Measurements from ENCODE around the gene GOLGA6L9.
"Not testable (repeated sequence)": the region's sequence is repeated elsewhere in the genome, so short reads cannot be mapped to it uniquely, and the experiment has no call there.

The GOLGA6L9 gene

GRCh38 chr15:82476697-82477342 is 47.2 kb downstream of the GOLGA6L9 start:
- H3K9ac ChIP-seq (ENCODE audit: insufficient read length); H3K9me3 ChIP-seq (ENCODE audit: low read depth, low read length); H3K27ac ChIP-seq; H3K4me3 ChIP-seq; DNase-seq (ENCODE audit: low read depth, low spot score); H3K36me3 ChIP-seq (ENCODE audit: insufficient read depth, low read length): not testable (repeated sequence)

- DNase-seq (ENCODE audit: low read depth, low spot score); H3K9me3 ChIP-seq (ENCODE audit: low read depth, low read length); H3K36me3 ChIP-seq (ENCODE audit: insufficient read depth, low read length); H3K4me3 ChIP-seq; H3K9ac ChIP-seq (ENCODE audit: insufficient read length); H3K27ac ChIP-seq: not testable (repeated sequence)
Observed at GRCh38 chr15:82477343-82478057, 47.9 kb downstream of the GOLGA6L9 start.
